ENCODE results near the gene MAP2K5. TPM values are rescaled to one million over a fixed set of nuclear protein-coding genes. Genes with fewer than 3 reads are reported as not detected.

The MAP2K5 gene
- total and polyA plus RNA-seq, 10 of the 15 experiments (the other 5 are each of a cell fraction or from before 2014, with no cell fraction given), result 1.3 to 19.4 (median 9.6) TPM

DNA sequence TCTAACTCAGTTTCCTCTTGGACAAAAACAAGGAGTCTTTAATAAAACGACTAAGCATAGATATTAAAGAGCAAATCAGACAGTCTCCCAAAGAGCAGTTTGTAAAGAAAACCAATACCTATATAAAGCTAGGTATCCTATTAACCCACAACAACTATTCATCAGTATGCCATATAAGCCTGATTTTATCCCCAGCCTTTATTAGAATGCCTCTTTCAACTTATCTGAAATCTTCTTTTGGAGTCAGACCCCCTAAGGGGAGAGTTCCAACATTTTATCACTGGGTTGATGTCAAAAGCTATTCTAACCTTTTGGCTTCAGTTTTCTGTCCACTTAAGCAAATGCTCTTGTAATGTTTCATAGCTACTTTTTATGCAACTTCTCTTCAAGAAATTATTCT, 17.8 kb downstream of the MAP2K5 start (continued):
- TF ChIP-seq, protein P1, sequence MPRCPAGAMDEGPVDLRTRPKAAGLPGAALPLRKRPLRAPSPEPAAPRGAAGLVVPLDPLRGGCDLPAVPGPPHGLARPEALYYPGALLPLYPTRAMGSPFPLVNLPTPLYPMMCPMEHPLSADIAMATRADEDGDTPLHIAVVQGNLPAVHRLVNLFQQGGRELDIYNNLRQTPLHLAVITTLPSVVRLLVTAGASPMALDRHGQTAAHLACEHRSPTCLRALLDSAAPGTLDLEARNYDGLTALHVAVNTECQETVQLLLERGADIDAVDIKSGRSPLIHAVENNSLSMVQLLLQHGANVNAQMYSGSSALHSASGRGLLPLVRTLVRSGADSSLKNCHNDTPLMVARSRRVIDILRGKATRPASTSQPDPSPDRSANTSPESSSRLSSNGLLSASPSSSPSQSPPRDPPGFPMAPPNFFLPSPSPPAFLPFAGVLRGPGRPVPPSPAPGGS (IDR thresholded peaks at IDR 0.05; ENCODE audit: borderline replicate concordance, insufficient read depth, low read depth, low read length, poor library complexity, severe bottlenecking), result no peak
- TF ChIP-seq HDGF (IDR thresholded peaks at IDR 0.05), result no peak
- TF ChIP-seq, protein P2, sequence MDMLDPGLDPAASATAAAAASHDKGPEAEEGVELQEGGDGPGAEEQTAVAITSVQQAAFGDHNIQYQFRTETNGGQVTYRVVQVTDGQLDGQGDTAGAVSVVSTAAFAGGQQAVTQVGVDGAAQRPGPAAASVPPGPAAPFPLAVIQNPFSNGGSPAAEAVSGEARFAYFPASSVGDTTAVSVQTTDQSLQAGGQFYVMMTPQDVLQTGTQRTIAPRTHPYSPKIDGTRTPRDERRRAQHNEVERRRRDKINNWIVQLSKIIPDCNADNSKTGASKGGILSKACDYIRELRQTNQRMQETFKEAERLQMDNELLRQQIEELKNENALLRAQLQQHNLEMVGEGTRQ (IDR thresholded peaks at IDR 0.05; ENCODE audit: borderline replicate concordance, low read depth, low read length), result no peak

DNA sequence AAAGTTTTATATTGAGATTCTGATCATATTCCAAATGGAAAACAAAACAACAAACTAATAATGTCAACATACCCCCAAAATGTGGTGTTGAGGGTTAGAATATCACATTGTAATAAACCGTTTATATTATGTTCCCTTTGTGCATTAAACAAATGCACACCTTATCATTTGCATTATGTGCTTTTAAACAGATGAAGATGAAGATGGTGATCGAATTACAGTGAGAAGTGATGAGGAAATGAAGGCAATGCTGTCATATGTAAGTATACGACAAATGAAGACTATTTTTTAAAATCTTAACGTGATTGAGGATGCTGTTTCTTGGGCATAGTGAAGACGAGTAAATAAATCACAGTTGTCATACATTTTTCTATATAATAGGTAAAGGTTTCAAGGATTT, 20.6 kb downstream of the MAP2K5 start:
- CTCF ChIA-PET, result no interaction called here
- DNase-seq (ENCODE audit: low read depth, low spot score), result no peak
- no peak for FAIRE-seq
- BruUV-seq (replicated peaks), result no TSS peak
- Histone ChIP-seq H3K9me3 (replicated peaks; ENCODE audit: control insufficient read depth, insufficient read depth, low read length) (peaks cover 3% of the 10 kb centered on the region; the same call in 2 of the 3 replicates), H3K79me2 (ENCODE audit: control insufficient read depth, insufficient read depth, low read length) (0 out of 2 replicates have a peak, but pooled peaks cover 2% of the 10 kb centered on the region), H3K4me2 (ENCODE audit: control insufficient read depth, insufficient read depth) (no peak overlapping the region), H3K36me3 (ENCODE audit: control insufficient read depth in 2 of 2, insufficient read depth in 2 of 2, low read length in 1 of 2) (no peaks in the 10 kb centered on the region), H3K27me3 (replicated peaks in 1 of 2; ENCODE audit: control insufficient read depth in 2 of 2, insufficient read depth in 2 of 2, low read length in 1 of 2) (no peaks in the 10 kb centered on the region), H4K20me1 (ENCODE audit: control insufficient read depth, insufficient read depth) (no peaks in the 10 kb centered on the region), H2AFZ (ENCODE audit: control insufficient read depth, low read depth, low read length) (no peak overlapping the region), H3K27ac (ENCODE audit: control insufficient read depth, insufficient read depth) (no peak overlapping the region), H3K4me3 (no peak overlapping the region), H3K9ac (ENCODE audit: control insufficient read depth, insufficient read depth, low read length) (no peak overlapping the region), H3K4me1 (ENCODE audit: control insufficient read depth, insufficient read depth, low read length) (peaks cover 36% of the 10 kb centered on the region)
- RAD21 ChIA-PET (ENCODE audit: unreplicated experiment), result interaction anchor here (1.0 to 1.6 kb wide), 4 partner anchors 11 to 199 kb away, joined by 3 to 5 read pairs (median 3); partner anchors contain the start of gene C15orf61
- POLR2A ChIA-PET, result interaction anchor here (0.8 kb wide), 1 partner anchor 8 kb away, joined by 3 read pairs; no protein-coding TSS in a partner anchor
- TF ChIP-seq IRF3 (IDR thresholded peaks at IDR 0.05) (no peak), ZNF592 (IDR thresholded peaks at IDR 0.05) (no peak), NBN (IDR thresholded peaks at IDR 0.05) (no peak), BRCA1 (IDR thresholded peaks at IDR 0.05; ENCODE audit: low read depth, low read length) (no peak), CREB1 (IDR thresholded peaks at IDR 0.05; ENCODE audit: low read depth) (no peak), NFIC (IDR thresholded peaks at IDR 0.05; ENCODE audit: low read depth, low read length) (no peak), IKZF2 (IDR thresholded peaks at IDR 0.05) (no peak), IRF4 (IDR thresholded peaks at IDR 0.05; ENCODE audit: low read depth, low read length) (no peak), SMAD5 (IDR thresholded peaks at IDR 0.05; ENCODE audit: low read depth) (no peak), RFX5 (IDR thresholded peaks at IDR 0.05; ENCODE audit: low read depth, low read length) (no peak), HDAC6 (IDR thresholded peaks at IDR 0.05; ENCODE audit: unreplicated experiment) (no peak), RBBP5 (conservative IDR thresholded peaks at IDR 0.05) (no peak), MEF2B (IDR thresholded peaks at IDR 0.05; ENCODE audit: partially characterized antibody, poor library complexity, severe bottlenecking) (no peak), ESRRA (IDR thresholded peaks at IDR 0.05; ENCODE audit: low read length) (no peak)
- intact Hi-C loops (cut with micrococcal nuclease; ENCODE audit: unreplicated experiment), result loop anchor here (5.0 kb wide), 1 partner anchor 311 kb away; the partner anchor contains the start of genes AAGAB and IQCH
- ATAC-seq, result no peak
- in situ Hi-C loops (cut with MboI), result no loop called here
- WGBS (ENCODE audit: insufficient coverage, insufficient replicate concordance, low lambda C conversion rate, missing lambda C conversion rate), result 91% methylated on average over 5 of the region's 5 CpGs
- SMC1A ChIA-PET (ENCODE audit: uncharacterized antibody, unreplicated experiment), result interaction anchor here (1.4 to 2.2 kb wide), 2 partner anchors 14 to 198 kb away, joined by 4 to 19 read pairs; no protein-coding TSS in a partner anchor

Measured in GM12878 (cell line).